Fibroblast of the aortic adventitia (primary cell): ENCODE results near the gene TTC12. TPM values are rescaled to one million over a fixed set of nuclear protein-coding genes. Genes with fewer than 3 reads are reported as not detected.
"Not testable (repeated sequence)": the region's sequence is repeated elsewhere in the genome, so short reads cannot be mapped to it uniquely, and the experiment has no call there.

Experiments
- DNase-seq: peaks from one replicate; pipeline ENCODE4 v3.0.0-alpha.2; 2010; ENCODE audit warnings: low read depth
- H3K4me3 ChIP-seq: 2 replicates; pipeline ENCODE4 v1.5.1; 2011; ENCODE audit warnings: low read depth, mild to moderate bottlenecking, control low read depth, low read length, moderate library complexity
- CTCF ChIP-seq: IDR thresholded peaks from 2 replicates; pipeline ENCODE4 v1.5.1; 2011; ENCODE audit warnings: mild to moderate bottlenecking, low read length, control low read depth, inconsistent platforms; ENCODE audit not compliant: insufficient read depth
- total RNA-seq: library from RNA; depleted of rRNA; stranded (reverse); fragments of >200 nt; gene quantifications from 2 replicates; pipeline ENCODE4 v1.2.3, GENCODE V29; 2012; ENCODE audit warnings: low replicate concordance

The TTC12 gene
- total RNA-seq, 1 donor, result 9.8 TPM

GRCh38 chr11:113293936-113294335, 20.4 kb upstream of the TTC12 start:
- no peak overlapping the region for H3K4me3 ChIP-seq
- DNase-seq, result no peak
- TF ChIP-seq CTCF, result no peak

GRCh38 chr11:113295993-113296392, 18.4 kb upstream of the TTC12 start:
- no peak overlapping the region for H3K4me3 ChIP-seq
- no peak for TF ChIP-seq CTCF
- no peak for DNase-seq

GRCh38 chr11:113296447-113297205, 17.8 kb upstream of the TTC12 start:
- no peak overlapping the region for H3K4me3 ChIP-seq
- DNase-seq, result no peak

GRCh38 chr11:113298496-113298895, 15.9 kb upstream of the TTC12 start:
- not testable (repeated sequence) for DNase-seq, H3K4me3 ChIP-seq

More at GRCh38 chr11:113296447-113297205, 17.8 kb upstream of the TTC12 start:
- no peak for TF ChIP-seq CTCF

GRCh38 chr11:113304916-113305315, 9.5 kb upstream of the TTC12 start:
- no peak for DNase-seq
- no peak overlapping the region for H3K4me3 ChIP-seq
- TF ChIP-seq CTCF, result no peak

- H3K4me3 ChIP-seq, result no peak overlapping the region
- peak; percentile 68 for DNase-seq
- peak; percentile 97 for TF ChIP-seq CTCF
Measured at GRCh38 chr11:113305440-113306336, 8.7 kb upstream of the TTC12 start.

- no peak for TF ChIP-seq CTCF
- no peak for DNase-seq
- no peak overlapping the region for H3K4me3 ChIP-seq
Measured at GRCh38 chr11:113308601-113309000, 5.8 kb upstream of the TTC12 start.
